Cardiac muscle cell (in vitro differentiated cells and primary cell): ENCODE measurements around the gene FSIP1. TPM values are rescaled to one million over a fixed set of nuclear protein-coding genes. Genes with fewer than 3 reads are reported as not detected.

Experiments
- DNase-seq, 2 donors: peaks; one replicate each; pipeline versions ENCODE4 v3.0.0 to v3.0.0-alpha.2; 2010 to 2017; ENCODE audit warnings: low read depth in 1 of 2, low spot score in 1 of 2
- H3K27ac ChIP-seq: fragments of 200-600 bp; sonication (generic); 2 replicates; pipeline ENCODE4 v1.5.1; 2016
- H3K27me3 ChIP-seq: fragments of 200-600 bp; sonication (generic); 2 replicates; pipeline ENCODE4 v1.6.0; 2016; ENCODE audit warnings: control low read depth
- H3K36me3 ChIP-seq: fragments of 200-600 bp; sonication (generic); 2 replicates; pipeline ENCODE4 v1.5.1; 2016; ENCODE audit warnings: control low read depth
- H3K4me1 ChIP-seq: fragments of 200-600 bp; sonication (generic); 2 replicates; pipeline ENCODE4 v1.8.1; 2017; ENCODE audit warnings: low read depth, mild to moderate bottlenecking, mixed run types
- H3K4me3 ChIP-seq: fragments of 200-600 bp; sonication (generic); 2 replicates; pipeline ENCODE4 v1.5.1; 2016; ENCODE audit warnings: mild to moderate bottlenecking
- H3K9me3 ChIP-seq: fragments of 200-600 bp; sonication (generic); 2 replicates; pipeline ENCODE4 v1.5.1; 2017; ENCODE audit warnings: low read depth, mild to moderate bottlenecking, control low read depth
- polyA plus RNA-seq: library from polyadenylated mRNA; unstranded; fragments of >200 nt; fragmentation: Nextera tagmentation; extraction: Ambion mirVana; gene quantifications from 2 replicates; pipeline ENCODE4 v1.2.1, GENCODE V29; 2016
- total RNA-seq: library from RNA; depleted of rRNA; stranded (reverse); fragments of >200 nt; gene quantifications from 2 replicates; pipeline ENCODE4 v1.2.3, GENCODE V29; 2016
- TF ChIP-seq, protein P1 (sequence below): IDR thresholded peaks from 2 replicates; pipeline ENCODE4 v1.5.1; 2012; ENCODE audit warnings: low read depth, mild to moderate bottlenecking, low read length

Gene FSIP1
- total and polyA plus RNA-seq, 2 experiments from 2014 or later = 0.15 to 0.33 TPM

DNA sequence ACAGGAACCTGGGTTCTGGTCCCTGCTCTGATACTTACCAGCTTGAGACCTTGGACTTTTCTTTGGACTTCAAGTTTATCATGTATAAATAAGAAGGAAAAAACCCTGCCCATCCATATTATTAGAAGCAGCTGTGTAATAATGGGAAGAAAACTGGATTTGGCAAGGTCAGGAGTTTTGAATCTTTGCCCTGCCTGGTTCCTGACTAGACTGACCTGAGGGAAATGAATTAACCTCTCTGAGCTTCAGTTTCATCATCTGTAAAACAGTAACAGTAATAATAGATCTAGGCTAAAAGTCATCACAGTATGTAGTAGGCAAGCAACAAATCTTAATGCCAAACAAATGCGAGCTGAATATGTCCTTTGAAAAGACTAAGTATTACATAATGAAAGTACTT, 68.8 kb downstream of the FSIP1 start:
- H3K9me3 ChIP-seq = no peaks in the 10 kb centered on the region
- no peaks in the 10 kb centered on the region for H3K4me1 ChIP-seq
- no peaks in the 10 kb centered on the region for H3K27me3 ChIP-seq
- H3K4me3 ChIP-seq = no peak overlapping the region
- TF ChIP-seq, protein P1, sequence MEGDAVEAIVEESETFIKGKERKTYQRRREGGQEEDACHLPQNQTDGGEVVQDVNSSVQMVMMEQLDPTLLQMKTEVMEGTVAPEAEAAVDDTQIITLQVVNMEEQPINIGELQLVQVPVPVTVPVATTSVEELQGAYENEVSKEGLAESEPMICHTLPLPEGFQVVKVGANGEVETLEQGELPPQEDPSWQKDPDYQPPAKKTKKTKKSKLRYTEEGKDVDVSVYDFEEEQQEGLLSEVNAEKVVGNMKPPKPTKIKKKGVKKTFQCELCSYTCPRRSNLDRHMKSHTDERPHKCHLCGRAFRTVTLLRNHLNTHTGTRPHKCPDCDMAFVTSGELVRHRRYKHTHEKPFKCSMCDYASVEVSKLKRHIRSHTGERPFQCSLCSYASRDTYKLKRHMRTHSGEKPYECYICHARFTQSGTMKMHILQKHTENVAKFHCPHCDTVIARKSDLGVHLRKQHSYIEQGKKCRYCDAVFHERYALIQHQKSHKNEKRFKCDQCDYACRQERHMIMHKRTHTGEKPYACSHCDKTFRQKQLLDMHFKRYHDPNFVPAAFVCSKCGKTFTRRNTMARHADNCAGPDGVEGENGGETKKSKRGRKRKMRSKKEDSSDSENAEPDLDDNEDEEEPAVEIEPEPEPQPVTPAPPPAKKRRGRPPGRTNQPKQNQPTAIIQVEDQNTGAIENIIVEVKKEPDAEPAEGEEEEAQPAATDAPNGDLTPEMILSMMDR = no peak
- DNase-seq = no peak
- H3K36me3 ChIP-seq = no peaks in the 10 kb centered on the region
- no peak overlapping the region for H3K27ac ChIP-seq

DNA sequence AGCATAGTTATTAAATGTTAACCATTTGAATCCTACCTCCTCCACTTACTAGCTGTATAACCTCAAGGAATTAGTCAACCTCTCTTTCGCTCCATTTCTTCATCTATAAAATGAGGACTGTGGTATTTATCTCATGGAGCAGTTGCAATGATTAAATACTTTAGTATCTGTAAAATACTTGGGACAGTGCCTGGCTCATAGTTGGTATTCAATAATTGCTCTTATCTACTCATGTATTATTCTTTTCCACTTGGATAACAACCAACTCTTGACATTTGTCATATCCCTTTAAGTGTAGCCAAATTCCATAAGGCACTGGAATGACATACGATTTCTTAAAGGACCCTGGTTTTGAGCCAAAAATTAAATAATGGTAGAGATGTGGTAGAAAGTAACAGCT, 72.0 kb downstream of the FSIP1 start:
- no peaks in the 10 kb centered on the region for H3K9me3 ChIP-seq
- H3K36me3 ChIP-seq = no peaks in the 10 kb centered on the region
- no peaks in the 10 kb centered on the region for H3K4me1 ChIP-seq
- no peak overlapping the region for H3K4me3 ChIP-seq
- TF ChIP-seq, protein P1 = no peak
- DNase-seq = no peak
- H3K27ac ChIP-seq = no peak overlapping the region
- H3K27me3 ChIP-seq = no peaks in the 10 kb centered on the region

DNA sequence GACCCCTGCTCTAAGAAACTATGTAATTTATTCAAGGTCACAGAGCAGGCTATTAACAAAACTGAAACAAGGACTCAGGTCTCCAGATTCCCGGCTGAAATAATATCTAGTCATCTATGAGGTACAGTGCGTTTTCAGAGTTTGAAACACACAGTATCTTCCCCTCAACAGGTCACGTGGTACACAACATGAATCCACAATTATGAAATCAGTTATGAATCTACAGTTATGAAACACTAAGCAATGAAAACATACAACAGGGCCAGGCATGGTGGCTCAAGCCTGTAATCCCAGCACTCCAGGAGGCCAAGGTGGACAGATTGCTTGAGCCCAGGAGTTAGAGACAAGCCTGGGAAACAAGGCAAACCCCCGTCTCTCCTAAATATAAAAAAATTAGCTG, 72.7 kb downstream of the FSIP1 start:
- H3K9me3 ChIP-seq = no peaks in the 10 kb centered on the region
- TF ChIP-seq, protein P1 = no peak
- H3K4me1 ChIP-seq = no peaks in the 10 kb centered on the region
- no peaks in the 10 kb centered on the region for H3K27me3 ChIP-seq
- no peak overlapping the region for H3K4me3 ChIP-seq
- H3K36me3 ChIP-seq = no peaks in the 10 kb centered on the region
- H3K27ac ChIP-seq = no peak overlapping the region
- no peak for DNase-seq

GRCh38 chr15:39706206-39706605, 76.4 kb downstream of the FSIP1 start:
- Histone ChIP-seq H3K4me3 (no peak overlapping the region), H3K9me3 (no peaks in the 10 kb centered on the region), H3K4me1 (no peaks in the 10 kb centered on the region), H3K27ac (no peak overlapping the region), H3K36me3 (no peaks in the 10 kb centered on the region), H3K27me3 (no peaks in the 10 kb centered on the region)
- DNase-seq = no peak
- TF ChIP-seq, protein P1 = no peak

- H3K27ac ChIP-seq = no peak overlapping the region
- TF ChIP-seq, protein P1 = no peak
Measured at GRCh38 chr15:39704689-39705088, 78.0 kb downstream of the FSIP1 start.

DNA sequence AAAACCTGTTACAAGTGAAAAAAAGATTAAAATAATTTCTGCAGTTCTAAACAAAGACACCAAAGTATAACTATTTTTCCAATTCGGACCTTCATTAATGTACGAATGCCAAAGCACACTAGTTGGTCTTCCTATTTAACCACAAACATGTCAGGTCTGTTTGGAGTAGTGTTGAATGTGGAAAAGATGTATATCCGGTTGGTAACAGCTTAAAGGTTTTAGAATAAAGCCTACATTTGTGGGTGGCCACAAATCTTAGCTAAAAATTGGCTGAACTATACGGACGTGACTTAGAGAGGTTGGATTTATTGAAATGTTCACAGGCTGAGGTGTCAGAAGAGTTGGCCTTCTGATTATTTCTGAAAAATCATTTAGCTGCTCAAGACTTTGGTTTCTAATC, 78.4 kb downstream of the FSIP1 start:
- Histone ChIP-seq H3K27me3 (no peaks in the 10 kb centered on the region), H3K4me1 (no peaks in the 10 kb centered on the region), H3K27ac (no peak overlapping the region), H3K4me3 (no peak overlapping the region), H3K9me3 (no peaks in the 10 kb centered on the region), H3K36me3 (no peaks in the 10 kb centered on the region)
- TF ChIP-seq, protein P1 = no peak
- DNase-seq = no peak

More at GRCh38 chr15:39704689-39705088, 78.0 kb downstream of the FSIP1 start:
- peak in 1 of 2 donors; percentile 59 for DNase-seq
- no peak overlapping the region for H3K4me3 ChIP-seq
- H3K36me3 ChIP-seq = no peaks in the 10 kb centered on the region
- no peaks in the 10 kb centered on the region for H3K9me3 ChIP-seq
- no peaks in the 10 kb centered on the region for H3K4me1 ChIP-seq
- H3K27me3 ChIP-seq = no peaks in the 10 kb centered on the region
